GM06990 (cell line): ENCODE results near the gene CTU2.

Source experiments
- DNase-seq: peaks from one replicate; pipeline ENCODE4 v3.0.0-alpha.2; 2011; ENCODE audit not compliant: insufficient read length; ENCODE audit errors: extremely low read depth
- H3K27me3 ChIP-seq: replicated peaks from 2 replicates; pipeline ENCODE4 v1.6.0; 2011; ENCODE audit warnings: low read length; ENCODE audit not compliant: control insufficient read depth, insufficient read depth
- H3K36me3 ChIP-seq: 2 replicates; pipeline ENCODE4 v1.5.1; 2011; ENCODE audit warnings: low read length; ENCODE audit not compliant: control insufficient read depth, insufficient read depth
- H3K4me3 ChIP-seq: replicated peaks from 2 replicates; pipeline ENCODE4 v1.5.1; 2011; ENCODE audit warnings: low read depth, mild to moderate bottlenecking, control low read depth, low read length
- TF ChIP-seq, protein P1 (sequence below): IDR thresholded peaks from 2 replicates; pipeline ENCODE4 v1.5.1; 2011; ENCODE audit warnings: low read length, control low read depth, mild to moderate bottlenecking, inconsistent platforms; ENCODE audit not compliant: insufficient read depth, poor library complexity, severe bottlenecking

Gene CTU2

GRCh38 chr16:88733630-88734360 is 27.5 kb downstream of the CTU2 start:
- no peaks in the 10 kb centered on the region for H3K27me3 ChIP-seq
- TF ChIP-seq, protein P1, sequence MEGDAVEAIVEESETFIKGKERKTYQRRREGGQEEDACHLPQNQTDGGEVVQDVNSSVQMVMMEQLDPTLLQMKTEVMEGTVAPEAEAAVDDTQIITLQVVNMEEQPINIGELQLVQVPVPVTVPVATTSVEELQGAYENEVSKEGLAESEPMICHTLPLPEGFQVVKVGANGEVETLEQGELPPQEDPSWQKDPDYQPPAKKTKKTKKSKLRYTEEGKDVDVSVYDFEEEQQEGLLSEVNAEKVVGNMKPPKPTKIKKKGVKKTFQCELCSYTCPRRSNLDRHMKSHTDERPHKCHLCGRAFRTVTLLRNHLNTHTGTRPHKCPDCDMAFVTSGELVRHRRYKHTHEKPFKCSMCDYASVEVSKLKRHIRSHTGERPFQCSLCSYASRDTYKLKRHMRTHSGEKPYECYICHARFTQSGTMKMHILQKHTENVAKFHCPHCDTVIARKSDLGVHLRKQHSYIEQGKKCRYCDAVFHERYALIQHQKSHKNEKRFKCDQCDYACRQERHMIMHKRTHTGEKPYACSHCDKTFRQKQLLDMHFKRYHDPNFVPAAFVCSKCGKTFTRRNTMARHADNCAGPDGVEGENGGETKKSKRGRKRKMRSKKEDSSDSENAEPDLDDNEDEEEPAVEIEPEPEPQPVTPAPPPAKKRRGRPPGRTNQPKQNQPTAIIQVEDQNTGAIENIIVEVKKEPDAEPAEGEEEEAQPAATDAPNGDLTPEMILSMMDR = no peak
- H3K36me3 ChIP-seq = peaks cover 43% of the 10 kb centered on the region
- DNase-seq = no peak
- no peak overlapping the region for H3K4me3 ChIP-seq

DNA sequence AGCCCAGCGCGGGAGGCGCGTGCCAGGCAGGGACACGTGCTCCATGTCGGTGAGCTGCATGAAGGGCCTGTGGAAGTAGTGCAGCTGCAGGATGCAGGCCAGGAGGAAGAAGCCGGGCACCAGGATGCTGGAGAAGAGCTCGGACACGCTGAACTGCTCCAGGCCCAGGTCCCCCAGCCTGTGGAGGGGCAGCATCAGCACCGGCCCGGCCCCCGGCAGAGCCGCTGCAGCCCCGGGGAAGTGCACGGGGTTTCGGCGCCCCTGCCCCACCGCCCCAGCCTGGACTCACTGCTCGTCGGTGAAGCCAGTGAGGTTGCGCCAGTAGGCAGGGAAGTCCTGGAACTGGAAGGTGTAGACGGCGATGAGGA is 28.0 kb downstream of the CTU2 start:
- TF ChIP-seq, protein P1 = no peak
- Histone ChIP-seq H3K4me3 (no peak overlapping the region), H3K27me3 (no peaks in the 10 kb centered on the region), H3K36me3 (peaks cover 43% of the 10 kb centered on the region)
- DNase-seq = no peak

DNA sequence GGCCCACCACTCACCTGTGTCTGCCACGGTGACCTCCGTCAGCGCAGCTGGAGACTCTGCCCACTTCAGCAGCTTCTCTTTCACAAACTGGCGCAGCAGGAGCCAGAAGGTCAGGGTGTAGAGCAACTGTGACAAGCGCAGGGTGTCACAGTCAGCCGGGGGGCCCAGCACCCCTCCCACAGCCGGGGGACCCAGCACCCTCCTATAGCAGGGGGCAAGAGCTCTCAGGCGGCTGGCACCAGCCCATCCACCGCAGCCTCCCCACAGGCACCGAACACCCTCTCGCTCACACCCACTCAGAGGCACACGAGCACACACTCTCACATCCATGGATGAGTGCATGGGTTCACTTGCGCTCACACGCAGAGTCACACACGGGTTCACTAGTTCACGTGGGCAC is 28.8 kb downstream of the CTU2 start:
- DNase-seq = no peak
- Histone ChIP-seq H3K36me3 (peaks cover 43% of the 10 kb centered on the region), H3K27me3 (no peaks in the 10 kb centered on the region), H3K4me3 (no peak overlapping the region)
- TF ChIP-seq, protein P1 = no peak

DNA sequence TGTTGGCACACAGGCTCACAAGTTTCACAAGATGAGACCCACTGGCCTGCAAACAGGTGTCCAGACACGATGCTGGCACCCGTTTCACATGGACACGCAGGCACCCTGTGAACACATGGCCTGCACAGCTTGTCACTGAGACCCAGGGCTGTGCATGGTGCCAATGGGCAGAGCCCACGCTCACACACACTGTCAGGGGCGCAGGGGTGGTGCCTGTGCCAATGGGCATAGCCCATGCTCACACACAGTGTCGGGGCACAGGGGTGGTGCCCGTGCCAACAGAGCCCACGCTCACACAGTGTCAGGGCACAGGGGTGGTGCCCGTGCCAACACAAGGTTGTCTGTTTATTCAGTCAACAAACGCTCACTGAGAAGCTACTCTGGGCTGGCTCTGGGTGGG is 29.3 kb downstream of the CTU2 start:
- H3K4me3 ChIP-seq = no peak overlapping the region
- peaks cover 46% of the 10 kb centered on the region for H3K36me3 ChIP-seq
- TF ChIP-seq, protein P1 = no peak
- H3K27me3 ChIP-seq = no peaks in the 10 kb centered on the region
- DNase-seq = no peak

GRCh38 chr16:88736088-88736487 is 29.8 kb downstream of the CTU2 start:
- H3K27me3 ChIP-seq = no peaks in the 10 kb centered on the region
- DNase-seq = no peak
- no peak overlapping the region for H3K4me3 ChIP-seq
- peaks cover 45% of the 10 kb centered on the region for H3K36me3 ChIP-seq
- TF ChIP-seq, protein P1 = no peak

DNA sequence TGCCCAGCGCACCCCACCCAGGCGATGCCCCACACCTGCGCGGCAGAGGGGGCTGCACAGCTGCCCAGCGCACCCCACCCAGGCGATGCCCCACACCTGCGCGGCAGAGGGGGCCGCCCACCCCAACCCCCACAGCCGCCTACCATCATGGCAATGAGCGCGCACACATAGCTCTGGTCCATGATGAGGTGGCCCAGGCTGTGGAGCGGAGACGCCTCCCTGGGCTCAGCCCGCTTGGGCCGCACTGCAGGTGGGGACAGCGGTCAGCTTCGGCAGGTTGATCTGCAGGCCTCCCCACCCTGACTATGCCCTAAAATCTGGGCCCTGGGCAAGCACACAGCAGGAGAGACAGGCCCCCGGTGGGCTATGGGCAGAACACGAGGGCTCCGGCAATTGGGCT is 30.2 kb downstream of the CTU2 start:
- Histone ChIP-seq H3K36me3 (peaks cover 41% of the 10 kb centered on the region), H3K27me3 (no peaks in the 10 kb centered on the region), H3K4me3 (no peak overlapping the region)
- DNase-seq = no peak
- TF ChIP-seq, protein P1 = no peak
